HepG2 (cell line): ENCODE measurements around the gene HDDC2. TPM values are rescaled to one million over a fixed set of nuclear protein-coding genes. Genes with fewer than 3 reads are reported as not detected.

Source experiments
- CREB1 ChIP-seq, 2 experiments: fragments of 450-650 bp in 1 of 2; IDR thresholded peaks; 2 replicates each; pipeline ENCODE4 v1.6.1; 2016 to 2017; ENCODE audit warnings: control low read depth in 1 of 2, mild to moderate bottlenecking in 1 of 2, missing compliant biosample characterization in 1 of 2, missing genetic modification characterization in 1 of 2
- ETV5 ChIP-seq: IDR thresholded peaks from 2 replicates; pipeline ENCODE4 v1.6.1; 2018; ENCODE audit warnings: missing biosample characterization, missing genetic modification reagents, inconsistent platforms, borderline replicate concordance
- NFE2L1 ChIP-seq: sonication (generic); formaldehyde crosslinking; IDR thresholded peaks from 2 replicates; pipeline ENCODE4 v1.4.0; 2020; ENCODE audit warnings: missing genetic modification reagents, mild to moderate bottlenecking, borderline replicate concordance
- SIN3B ChIP-seq: fragments of 150-350 bp; IDR thresholded peaks from 2 replicates; pipeline ENCODE4 v1.6.1; 2014; ENCODE audit warnings: low read length
- TOE1 ChIP-seq: sonication (generic); formaldehyde crosslinking; IDR thresholded peaks from 2 replicates; pipeline ENCODE4 v1.4.0; 2020; ENCODE audit warnings: mild to moderate bottlenecking, missing genetic modification reagents
- ZNF570 ChIP-seq: sonication (generic); formaldehyde crosslinking; IDR thresholded peaks from 2 replicates; pipeline ENCODE4 v1.4.0; 2020; ENCODE audit warnings: mild to moderate bottlenecking, missing genetic modification reagents, borderline replicate concordance
- polyA plus RNA-seq, 8 experiments: library from polyadenylated mRNA; depleted of rRNA in 3 of 8; stranded (reverse) in 7 of 8; unstranded in 1 of 8; fragments of >200 nt; fragmentation: Illumina TruSeq in 4 of 8; extraction: Trizol in 4 of 8; gene quantifications; 2 replicates each; pipeline versions ENCODE4 v1.2.1 to v1.2.3, GENCODE V29; 2011 to 2016; ENCODE audit warnings: low read depth in 4 of 8, missing spikeins in 1 of 8, mixed read lengths in 1 of 8; ENCODE audit not compliant: insufficient read depth in 1 of 8
- total RNA-seq, 5 experiments: library from RNA; depleted of rRNA; stranded (reverse); fragments of >200 nt; fragmentation: Illumina TruSeq; extraction: Trizol; gene quantifications; 2 replicates each; pipeline ENCODE4 v1.2.3, GENCODE V29; 2016; ENCODE audit warnings: low read depth in 1 of 5
- TF ChIP-seq, protein P1 (sequence below): sonication (generic); formaldehyde crosslinking; IDR thresholded peaks from 2 replicates; pipeline ENCODE4 v1.4.0; 2020; ENCODE audit warnings: missing genetic modification reagents
- TF ChIP-seq, protein P2 (sequence below): sonication (generic); formaldehyde crosslinking; IDR thresholded peaks from 2 replicates; pipeline ENCODE4 v1.5.1; 2020; ENCODE audit warnings: mild to moderate bottlenecking, missing genetic modification reagents, moderate library complexity
- TF ChIP-seq, protein P3 (sequence below): sonication (generic); formaldehyde crosslinking; IDR thresholded peaks from 2 replicates; pipeline ENCODE4 v1.8.0; 2022; ENCODE audit warnings: low read depth, missing genetic modification reagents
- TF ChIP-seq, protein P4 (sequence below): IDR thresholded peaks from 2 replicates; pipeline ENCODE4 v1.6.1; 2016; ENCODE audit warnings: missing compliant biosample characterization, missing genetic modification reagents, borderline replicate concordance
- TF ChIP-seq, protein P5 (sequence below): sonication (generic); formaldehyde crosslinking; IDR thresholded peaks from 2 replicates; pipeline ENCODE4 v1.4.0; 2020; ENCODE audit warnings: mild to moderate bottlenecking, missing genetic modification reagents
- TF ChIP-seq, protein P6 (sequence below): conservative IDR thresholded peaks from 2 replicates; pipeline ENCODE4 v1.6.1; 2018; ENCODE audit warnings: missing genetic modification reagents

Gene HDDC2
- total and polyA plus RNA-seq, 2 of the 13 experiments (the other 11 are each of a cell fraction or from before 2014, with no cell fraction given): 76.7 to 78.7 TPM

DNA sequence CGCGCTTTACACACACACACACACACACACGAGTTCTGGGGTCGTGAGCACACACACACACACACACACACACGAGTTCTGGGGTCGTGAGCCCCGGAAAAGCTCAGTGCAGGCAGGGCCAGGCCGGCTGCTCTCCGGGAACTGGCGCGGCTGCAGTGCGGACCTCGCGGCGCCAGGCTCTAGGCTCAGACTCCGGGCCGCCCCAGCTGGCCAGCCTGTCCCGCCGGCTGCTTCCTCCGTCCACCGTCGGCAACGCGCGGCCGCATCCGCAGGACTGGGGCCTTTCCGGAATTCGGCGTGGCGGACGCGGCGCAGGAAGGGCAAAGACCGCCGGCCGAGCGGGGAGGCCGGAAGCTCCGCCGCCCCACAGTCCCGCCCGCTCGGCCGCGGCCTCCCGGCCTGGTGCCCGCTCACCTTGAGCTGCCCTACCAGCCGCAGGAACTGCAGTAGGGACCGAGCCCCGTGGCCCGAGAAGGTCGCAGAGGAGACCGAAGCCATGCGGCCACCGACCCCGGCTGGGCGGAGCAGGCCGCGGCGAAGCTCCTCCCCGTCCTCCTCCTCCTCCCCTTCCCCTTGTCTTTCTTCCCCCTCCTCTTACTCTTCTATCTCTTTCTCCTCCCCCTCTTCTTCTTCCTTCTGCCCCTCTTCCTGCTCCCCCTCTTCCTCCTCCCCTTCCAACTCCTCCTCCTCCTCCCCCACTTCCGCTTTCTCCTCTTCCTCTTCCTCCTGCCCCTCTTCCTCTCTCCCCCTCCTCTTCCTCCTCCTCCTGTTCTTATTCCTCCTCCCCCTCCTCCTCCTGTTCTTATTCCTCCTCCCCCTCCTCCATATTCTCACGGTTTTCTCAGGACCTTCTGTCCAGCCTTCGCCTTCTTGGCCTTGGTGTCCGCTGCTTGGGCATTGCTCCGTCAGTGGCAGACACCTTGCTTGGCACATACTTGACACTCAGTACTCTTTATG lies at the start of gene HDDC2 (continued):
- TF ChIP-seq, protein P1, sequence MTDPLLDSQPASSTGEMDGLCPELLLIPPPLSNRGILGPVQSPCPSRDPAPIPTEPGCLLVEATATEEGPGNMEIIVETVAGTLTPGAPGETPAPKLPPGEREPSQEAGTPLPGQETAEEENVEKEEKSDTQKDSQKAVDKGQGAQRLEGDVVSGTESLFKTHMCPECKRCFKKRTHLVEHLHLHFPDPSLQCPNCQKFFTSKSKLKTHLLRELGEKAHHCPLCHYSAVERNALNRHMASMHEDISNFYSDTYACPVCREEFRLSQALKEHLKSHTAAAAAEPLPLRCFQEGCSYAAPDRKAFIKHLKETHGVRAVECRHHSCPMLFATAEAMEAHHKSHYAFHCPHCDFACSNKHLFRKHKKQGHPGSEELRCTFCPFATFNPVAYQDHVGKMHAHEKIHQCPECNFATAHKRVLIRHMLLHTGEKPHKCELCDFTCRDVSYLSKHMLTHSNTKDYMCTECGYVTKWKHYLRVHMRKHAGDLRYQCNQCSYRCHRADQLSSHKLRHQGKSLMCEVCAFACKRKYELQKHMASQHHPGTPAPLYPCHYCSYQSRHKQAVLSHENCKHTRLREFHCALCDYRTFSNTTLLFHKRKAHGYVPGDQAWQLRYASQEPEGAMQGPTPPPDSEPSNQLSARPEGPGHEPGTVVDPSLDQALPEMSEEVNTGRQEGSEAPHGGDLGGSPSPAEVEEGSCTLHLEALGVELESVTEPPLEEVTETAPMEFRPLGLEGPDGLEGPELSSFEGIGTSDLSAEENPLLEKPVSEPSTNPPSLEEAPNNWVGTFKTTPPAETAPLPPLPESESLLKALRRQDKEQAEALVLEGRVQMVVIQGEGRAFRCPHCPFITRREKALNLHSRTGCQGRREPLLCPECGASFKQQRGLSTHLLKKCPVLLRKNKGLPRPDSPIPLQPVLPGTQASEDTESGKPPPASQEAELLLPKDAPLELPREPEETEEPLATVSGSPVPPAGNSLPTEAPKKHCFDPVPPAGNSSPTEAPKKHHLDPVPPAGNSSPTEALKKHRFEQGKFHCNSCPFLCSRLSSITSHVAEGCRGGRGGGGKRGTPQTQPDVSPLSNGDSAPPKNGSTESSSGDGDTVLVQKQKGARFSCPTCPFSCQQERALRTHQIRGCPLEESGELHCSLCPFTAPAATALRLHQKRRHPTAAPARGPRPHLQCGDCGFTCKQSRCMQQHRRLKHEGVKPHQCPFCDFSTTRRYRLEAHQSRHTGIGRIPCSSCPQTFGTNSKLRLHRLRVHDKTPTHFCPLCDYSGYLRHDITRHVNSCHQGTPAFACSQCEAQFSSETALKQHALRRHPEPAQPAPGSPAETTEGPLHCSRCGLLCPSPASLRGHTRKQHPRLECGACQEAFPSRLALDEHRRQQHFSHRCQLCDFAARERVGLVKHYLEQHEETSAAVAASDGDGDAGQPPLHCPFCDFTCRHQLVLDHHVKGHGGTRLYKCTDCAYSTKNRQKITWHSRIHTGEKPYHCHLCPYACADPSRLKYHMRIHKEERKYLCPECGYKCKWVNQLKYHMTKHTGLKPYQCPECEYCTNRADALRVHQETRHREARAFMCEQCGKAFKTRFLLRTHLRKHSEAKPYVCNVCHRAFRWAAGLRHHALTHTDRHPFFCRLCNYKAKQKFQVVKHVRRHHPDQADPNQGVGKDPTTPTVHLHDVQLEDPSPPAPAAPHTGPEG (CRISPR knock-in tag): peak; percentile 96
- TF ChIP-seq, protein P2, sequence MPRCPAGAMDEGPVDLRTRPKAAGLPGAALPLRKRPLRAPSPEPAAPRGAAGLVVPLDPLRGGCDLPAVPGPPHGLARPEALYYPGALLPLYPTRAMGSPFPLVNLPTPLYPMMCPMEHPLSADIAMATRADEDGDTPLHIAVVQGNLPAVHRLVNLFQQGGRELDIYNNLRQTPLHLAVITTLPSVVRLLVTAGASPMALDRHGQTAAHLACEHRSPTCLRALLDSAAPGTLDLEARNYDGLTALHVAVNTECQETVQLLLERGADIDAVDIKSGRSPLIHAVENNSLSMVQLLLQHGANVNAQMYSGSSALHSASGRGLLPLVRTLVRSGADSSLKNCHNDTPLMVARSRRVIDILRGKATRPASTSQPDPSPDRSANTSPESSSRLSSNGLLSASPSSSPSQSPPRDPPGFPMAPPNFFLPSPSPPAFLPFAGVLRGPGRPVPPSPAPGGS: peak; percentile 98
- TF ChIP-seq, protein P3, sequence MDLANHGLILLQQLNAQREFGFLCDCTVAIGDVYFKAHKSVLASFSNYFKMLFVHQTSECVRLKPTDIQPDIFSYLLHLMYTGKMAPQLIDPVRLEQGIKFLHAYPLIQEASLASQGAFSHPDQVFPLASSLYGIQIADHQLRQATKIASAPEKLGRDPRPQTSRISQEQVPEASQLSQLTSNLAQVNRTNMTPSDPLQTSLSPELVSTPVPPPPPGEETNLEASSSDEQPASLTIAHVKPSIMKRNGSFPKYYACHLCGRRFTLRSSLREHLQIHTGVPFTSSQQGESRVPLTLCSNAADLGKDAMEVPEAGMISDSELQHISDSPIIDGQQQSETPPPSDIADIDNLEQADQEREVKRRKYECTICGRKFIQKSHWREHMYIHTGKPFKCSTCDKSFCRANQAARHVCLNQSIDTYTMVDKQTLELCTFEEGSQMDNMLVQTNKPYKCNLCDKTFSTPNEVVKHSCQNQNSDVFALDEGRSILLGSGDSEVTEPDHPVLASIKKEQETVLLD: peak; percentile 57; the same call in 1 of the 2 replicates
- TF ChIP-seq, protein P4, sequence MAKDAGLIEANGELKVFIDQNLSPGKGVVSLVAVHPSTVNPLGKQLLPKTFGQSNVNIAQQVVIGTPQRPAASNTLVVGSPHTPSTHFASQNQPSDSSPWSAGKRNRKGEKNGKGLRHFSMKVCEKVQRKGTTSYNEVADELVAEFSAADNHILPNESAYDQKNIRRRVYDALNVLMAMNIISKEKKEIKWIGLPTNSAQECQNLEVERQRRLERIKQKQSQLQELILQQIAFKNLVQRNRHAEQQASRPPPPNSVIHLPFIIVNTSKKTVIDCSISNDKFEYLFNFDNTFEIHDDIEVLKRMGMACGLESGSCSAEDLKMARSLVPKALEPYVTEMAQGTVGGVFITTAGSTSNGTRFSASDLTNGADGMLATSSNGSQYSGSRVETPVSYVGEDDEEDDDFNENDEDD (CRISPR knock-in tag): peak; percentile 90; the same call in 1 of the 2 replicates
- TF ChIP-seq SIN3B (no peak), ETV5 (CRISPR knock-in tag) (peak; percentile 99), TOE1 (CRISPR knock-in tag) (peak; percentile 64; the same call in 1 of the 2 replicates), ZNF570 (CRISPR knock-in tag) (peak; percentile 91; the same call in 1 of the 2 replicates), CREB1 (IDR thresholded peaks at IDR 0.05) (no peak), CREB1 (CRISPR knock-in tag; IDR thresholded peaks at IDR 0.05) (no peak), NFE2L1 (CRISPR knock-in tag) (no peak)
- TF ChIP-seq, protein P5, sequence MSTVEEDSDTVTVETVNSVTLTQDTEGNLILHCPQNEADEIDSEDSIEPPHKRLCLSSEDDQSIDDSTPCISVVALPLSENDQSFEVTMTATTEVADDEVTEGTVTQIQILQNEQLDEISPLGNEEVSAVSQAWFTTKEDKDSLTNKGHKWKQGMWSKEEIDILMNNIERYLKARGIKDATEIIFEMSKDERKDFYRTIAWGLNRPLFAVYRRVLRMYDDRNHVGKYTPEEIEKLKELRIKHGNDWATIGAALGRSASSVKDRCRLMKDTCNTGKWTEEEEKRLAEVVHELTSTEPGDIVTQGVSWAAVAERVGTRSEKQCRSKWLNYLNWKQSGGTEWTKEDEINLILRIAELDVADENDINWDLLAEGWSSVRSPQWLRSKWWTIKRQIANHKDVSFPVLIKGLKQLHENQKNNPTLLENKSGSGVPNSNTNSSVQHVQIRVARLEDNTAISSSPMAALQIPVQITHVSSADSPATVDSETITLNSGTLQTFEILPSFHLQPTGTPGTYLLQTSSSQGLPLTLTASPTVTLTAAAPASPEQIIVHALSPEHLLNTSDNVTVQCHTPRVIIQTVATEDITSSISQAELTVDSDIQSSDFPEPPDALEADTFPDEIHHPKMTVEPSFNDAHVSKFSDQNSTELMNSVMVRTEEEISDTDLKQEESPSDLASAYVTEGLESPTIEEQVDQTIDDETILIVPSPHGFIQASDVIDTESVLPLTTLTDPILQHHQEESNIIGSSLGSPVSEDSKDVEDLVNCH (CRISPR knock-in tag): peak; percentile 95
- TF ChIP-seq, protein P6, sequence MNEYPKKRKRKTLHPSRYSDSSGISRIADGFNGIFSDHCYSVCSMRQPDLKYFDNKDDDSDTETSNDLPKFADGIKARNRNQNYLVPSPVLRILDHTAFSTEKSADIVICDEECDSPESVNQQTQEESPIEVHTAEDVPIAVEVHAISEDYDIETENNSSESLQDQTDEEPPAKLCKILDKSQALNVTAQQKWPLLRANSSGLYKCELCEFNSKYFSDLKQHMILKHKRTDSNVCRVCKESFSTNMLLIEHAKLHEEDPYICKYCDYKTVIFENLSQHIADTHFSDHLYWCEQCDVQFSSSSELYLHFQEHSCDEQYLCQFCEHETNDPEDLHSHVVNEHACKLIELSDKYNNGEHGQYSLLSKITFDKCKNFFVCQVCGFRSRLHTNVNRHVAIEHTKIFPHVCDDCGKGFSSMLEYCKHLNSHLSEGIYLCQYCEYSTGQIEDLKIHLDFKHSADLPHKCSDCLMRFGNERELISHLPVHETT: peak; percentile 90
